GM19452 (cell line): ENCODE results near the gene NPY5R.

ENCODE experiments used
- ATAC-seq: cut with Tn5 transposase; IDR thresholded peaks from one replicate; pipeline ENCODE4 v1.9.1; 2021; ENCODE audit not compliant: unreplicated experiment

Gene NPY5R

DNA sequence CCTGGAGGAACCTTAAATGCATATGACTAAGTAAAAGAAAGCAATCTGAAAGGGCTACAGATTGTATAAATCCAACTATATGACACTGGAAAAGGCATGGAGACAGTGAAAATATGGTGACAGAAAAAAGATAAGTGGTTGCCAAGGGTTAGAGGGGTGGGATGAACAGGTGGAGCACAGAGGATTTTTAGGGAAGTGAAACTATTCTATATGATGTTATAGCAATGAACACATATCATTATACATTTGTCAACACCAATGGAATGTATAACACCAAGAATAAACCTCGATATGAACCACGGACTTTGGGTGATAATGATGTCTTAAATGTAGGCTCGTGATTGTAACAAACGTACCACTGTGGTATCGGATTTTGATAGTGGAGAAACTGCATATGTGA is 40.7 kb downstream of the NPY5R start:
- ATAC-seq = no peak

DNA sequence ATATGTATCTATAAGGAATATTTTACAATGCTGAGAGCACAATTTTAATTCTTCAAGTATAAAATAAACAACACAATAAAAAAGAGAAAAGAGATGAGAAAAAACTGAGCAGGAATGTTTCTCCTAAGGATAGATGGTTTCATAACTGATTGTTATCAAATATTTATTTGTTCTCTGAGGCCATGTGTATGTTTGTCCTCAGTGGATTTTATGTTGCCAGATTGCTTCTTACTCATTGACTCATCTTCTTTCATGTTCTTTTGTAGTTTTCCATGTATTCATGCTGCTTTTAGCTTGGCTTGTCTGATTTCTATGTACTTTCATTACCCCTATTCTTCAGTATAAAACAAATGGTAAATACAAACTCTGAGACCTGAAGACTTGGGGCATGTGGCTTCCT is 41.2 kb downstream of the NPY5R start:
- no peak for ATAC-seq

DNA sequence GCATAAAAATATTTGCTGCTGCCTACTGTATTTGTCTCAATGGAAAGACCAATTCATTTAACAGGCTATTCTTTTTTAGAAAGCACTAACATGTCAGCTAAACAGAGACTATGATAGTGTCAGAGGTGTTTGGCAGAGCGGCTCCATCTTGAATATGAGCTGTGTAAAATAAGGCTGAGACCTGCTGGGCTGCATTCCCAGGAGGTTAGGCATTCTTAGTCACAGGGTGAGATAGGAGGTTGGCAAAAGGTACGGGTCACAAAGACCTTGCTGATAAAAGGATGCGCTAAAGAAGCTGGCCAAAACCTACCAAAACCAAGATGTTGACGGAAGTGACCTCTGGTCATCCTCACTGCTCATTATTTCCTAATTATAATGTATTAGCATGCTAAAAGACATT is 41.8 kb downstream of the NPY5R start:
- no peak for ATAC-seq

DNA sequence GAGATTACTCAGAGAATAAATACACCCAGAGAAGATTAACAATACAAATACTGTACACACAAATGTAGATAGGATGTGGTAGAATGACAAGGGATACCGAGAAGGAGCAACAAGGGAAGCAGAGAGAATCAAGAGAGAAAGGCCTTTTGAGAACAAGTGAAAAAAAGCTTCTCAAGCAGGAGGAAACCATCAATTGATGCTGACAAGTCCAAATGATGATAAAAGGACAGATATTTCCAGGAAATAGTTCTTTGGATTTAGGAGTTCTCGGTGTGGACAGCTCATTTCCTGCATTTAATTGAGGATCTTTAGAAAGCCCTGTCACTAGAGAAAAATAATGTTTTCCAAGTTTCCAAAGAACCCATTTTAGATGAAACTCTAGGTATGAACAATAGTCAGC is 48.1 kb downstream of the NPY5R start:
- ATAC-seq = no peak

DNA sequence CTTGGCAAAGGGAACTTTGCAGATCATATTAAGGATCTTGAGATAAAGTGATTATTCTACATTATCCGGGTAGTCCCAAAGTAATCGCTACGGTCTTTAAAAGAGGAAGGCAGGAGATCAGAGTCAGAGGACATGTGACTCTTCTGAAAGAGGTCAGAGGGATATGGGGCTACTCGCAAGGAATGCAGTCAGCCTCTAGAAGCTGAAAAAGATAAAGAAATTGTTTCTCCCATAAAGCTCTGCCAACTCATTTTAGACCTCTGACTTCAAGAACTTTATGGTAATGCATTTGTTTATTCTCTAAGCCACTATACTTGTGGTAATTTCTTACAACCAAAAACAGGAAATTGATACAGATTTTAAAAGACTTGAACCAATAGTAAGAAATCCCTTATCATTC is 48.6 kb downstream of the NPY5R start:
- ATAC-seq = no peak

DNA sequence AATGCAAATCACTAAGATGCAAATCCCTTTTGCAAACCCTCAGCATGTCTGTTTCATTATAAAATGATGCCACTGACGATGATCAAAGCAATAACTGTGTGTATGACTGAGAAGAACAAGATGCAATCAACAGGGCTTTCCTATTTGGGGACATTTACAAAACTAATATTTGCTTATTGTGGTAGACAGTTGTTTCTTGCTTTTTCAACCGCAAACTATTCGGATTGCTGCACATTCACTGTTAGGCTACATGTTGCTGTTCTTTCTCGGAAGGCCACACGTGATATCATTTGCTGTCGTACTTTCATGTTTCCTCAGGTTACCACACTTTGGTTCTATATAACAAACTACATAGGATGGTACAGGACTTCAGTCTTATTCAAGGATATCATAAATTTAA is 49.8 kb downstream of the NPY5R start:
- no peak for ATAC-seq

DNA sequence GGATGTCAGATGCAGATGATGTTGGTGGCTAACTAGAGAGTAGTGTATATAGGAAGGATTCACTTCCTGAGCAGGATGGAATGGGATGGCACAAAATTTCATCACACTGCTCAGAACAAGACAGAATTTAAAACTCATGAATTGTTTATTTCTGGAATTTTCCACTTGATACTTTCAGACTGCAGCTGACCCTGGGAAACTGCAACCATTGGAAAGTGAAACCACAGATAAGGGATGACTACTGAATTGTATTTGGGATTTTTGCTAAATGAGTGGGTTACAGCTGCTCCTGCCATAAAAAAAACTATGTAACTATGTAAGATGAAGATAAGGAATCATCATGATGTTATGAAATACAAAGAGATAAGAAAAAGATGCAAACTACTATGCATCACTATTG is 51.4 kb downstream of the NPY5R start:
- ATAC-seq = no peak

DNA sequence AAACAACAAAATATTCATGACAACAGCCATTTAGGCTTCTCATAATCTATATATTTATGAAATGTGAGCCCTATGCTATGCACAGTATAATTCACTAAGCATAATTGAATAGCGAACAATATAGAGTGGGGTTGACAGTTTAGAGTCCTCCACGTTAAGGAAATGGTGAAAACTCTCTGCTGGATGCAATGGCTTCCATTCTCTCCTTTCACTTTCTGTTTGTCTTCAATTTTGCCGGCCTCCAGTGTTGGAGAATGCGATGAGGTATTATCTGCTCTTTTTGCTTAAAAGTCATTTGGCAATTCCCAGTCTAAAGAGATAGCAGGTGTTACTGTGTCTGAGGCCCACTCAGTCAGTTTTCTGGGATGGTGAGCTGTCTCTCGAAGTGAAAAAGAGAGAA is 52.1 kb downstream of the NPY5R start:
- ATAC-seq = no peak

DNA sequence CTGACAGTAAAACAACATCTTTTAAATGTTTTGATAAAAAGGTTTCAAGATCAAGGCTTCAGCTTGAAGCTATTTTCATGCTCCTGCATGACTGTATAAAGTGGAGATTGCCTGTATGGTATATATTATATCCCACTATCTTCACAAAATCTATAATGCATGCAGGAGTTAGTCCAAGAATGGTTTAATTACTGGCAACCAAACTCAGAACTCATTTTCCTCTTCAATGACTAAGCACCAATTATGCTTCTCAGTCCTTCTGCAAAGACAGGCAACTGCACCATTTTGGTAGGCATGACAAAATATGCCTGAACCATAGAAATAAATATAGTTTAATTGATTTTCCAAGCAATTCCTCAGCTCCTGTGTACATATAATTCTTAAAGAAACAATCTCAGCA is 54.5 kb downstream of the NPY5R start:
- ATAC-seq = no peak

DNA sequence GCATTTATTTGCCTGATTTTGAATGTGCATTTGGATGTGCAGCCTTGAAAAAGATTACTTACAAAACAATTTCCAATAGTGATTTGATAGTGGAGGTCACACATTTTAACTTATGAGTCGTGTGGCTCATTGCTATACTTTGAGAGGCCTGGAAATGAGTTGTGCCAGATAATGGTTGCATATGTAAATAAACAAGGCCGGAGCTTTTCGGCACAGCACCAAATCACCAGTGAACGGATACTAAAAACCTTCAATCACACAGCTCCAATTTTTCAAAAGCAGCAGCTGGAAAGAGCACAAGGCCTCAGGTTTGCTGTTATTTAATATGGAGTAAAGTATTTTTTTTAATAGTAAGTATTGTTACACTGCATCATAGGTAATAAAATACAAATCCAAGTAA is 57.2 kb downstream of the NPY5R start:
- ATAC-seq = no peak
